ENCODE data around the gene BBS5.

DNA sequence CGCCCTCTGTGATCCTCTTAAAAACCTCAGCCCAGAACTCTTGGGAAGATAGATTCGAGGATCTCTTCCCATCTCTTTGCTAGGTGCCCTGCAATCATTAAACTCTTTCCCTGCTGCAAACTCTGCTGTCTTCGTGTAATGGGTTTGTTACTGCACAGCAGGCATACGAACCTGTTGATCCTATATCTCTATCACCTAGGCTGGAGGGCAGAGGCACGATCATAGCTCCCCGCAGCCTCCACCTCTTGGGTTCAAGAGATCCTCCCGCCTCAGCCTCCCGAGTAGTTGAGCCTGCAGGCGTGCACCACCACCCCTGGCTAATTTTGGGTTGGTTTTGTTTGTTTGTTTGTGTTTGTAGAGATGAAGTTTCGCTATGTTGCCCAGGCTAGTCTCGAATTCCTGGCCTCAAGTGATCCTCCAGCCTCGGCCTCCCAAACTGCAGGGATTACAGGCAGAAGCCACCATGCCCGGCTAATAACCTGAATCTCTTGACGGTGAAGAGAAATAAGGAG is 493 bp upstream of the BBS5 start:
- TF ChIP-seq, protein P1, sequence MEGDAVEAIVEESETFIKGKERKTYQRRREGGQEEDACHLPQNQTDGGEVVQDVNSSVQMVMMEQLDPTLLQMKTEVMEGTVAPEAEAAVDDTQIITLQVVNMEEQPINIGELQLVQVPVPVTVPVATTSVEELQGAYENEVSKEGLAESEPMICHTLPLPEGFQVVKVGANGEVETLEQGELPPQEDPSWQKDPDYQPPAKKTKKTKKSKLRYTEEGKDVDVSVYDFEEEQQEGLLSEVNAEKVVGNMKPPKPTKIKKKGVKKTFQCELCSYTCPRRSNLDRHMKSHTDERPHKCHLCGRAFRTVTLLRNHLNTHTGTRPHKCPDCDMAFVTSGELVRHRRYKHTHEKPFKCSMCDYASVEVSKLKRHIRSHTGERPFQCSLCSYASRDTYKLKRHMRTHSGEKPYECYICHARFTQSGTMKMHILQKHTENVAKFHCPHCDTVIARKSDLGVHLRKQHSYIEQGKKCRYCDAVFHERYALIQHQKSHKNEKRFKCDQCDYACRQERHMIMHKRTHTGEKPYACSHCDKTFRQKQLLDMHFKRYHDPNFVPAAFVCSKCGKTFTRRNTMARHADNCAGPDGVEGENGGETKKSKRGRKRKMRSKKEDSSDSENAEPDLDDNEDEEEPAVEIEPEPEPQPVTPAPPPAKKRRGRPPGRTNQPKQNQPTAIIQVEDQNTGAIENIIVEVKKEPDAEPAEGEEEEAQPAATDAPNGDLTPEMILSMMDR (IDR thresholded peaks at IDR 0.05), result no peak
- TF ChIP-seq POLR2AphosphoS5 (IDR thresholded peaks at IDR 0.05), result no peak
